RKO (cell line): ENCODE measurements around the gene AOAH.
"Not testable (repeated sequence)": the region's sequence is repeated elsewhere in the genome, so short reads cannot be mapped to it uniquely, and the experiment has no call there.

Experiments used
- DNase-seq: peaks from one replicate; pipeline ENCODE4 v3.0.0-alpha.2; 2016; ENCODE audit warnings: low spot score

AOAH gene

GRCh38 chr7:36736090-36736898, 12.0 kb upstream of the AOAH start:
- no peak for DNase-seq

- no peak for DNase-seq
Measured at GRCh38 chr7:36735172-36735571, 10.9 kb upstream of the AOAH start.

GRCh38 chr7:36734731-36735130, 10.4 kb upstream of the AOAH start:
- DNase-seq = no peak

GRCh38 chr7:36733411-36733810, 9.1 kb upstream of the AOAH start:
- no peak for DNase-seq

GRCh38 chr7:36732806-36733205, 8.5 kb upstream of the AOAH start:
- DNase-seq = no peak

GRCh38 chr7:36730046-36730445, 5.8 kb upstream of the AOAH start:
- DNase-seq = no peak

GRCh38 chr7:36728143-36728542, 3.8 kb upstream of the AOAH start:
- no peak for DNase-seq

- no peak for DNase-seq
Measured at GRCh38 chr7:36726806-36727503, 2.7 kb upstream of the AOAH start.

- DNase-seq = no peak
Measured at GRCh38 chr7:36726311-36726710, 2.0 kb upstream of the AOAH start.

GRCh38 chr7:36724996-36725395, 702 bp upstream of the AOAH start:
- no peak for DNase-seq

GRCh38 chr7:36723291-36723690, 1.0 kb downstream of the AOAH start:
- no peak for DNase-seq

GRCh38 chr7:36719083-36719632, 5.1 kb downstream of the AOAH start:
- DNase-seq = no peak

- DNase-seq = no peak
Measured at GRCh38 chr7:36717586-36717985, 6.7 kb downstream of the AOAH start.

GRCh38 chr7:36716802-36717201, 7.5 kb downstream of the AOAH start:
- not testable (repeated sequence) for DNase-seq

GRCh38 chr7:36712015-36712414, 12.3 kb downstream of the AOAH start:
- DNase-seq = no peak

- no peak for DNase-seq
Measured at GRCh38 chr7:36711256-36711655, 13.0 kb downstream of the AOAH start.

GRCh38 chr7:36710186-36710791, 14.0 kb downstream of the AOAH start:
- no peak for DNase-seq

GRCh38 chr7:36708767-36709166, 15.5 kb downstream of the AOAH start:
- no peak for DNase-seq

- no peak for DNase-seq
Measured at GRCh38 chr7:36707898-36708297, 16.4 kb downstream of the AOAH start.

GRCh38 chr7:36707465-36707864, 16.8 kb downstream of the AOAH start:
- no peak for DNase-seq

GRCh38 chr7:36703860-36704259, 20.4 kb downstream of the AOAH start:
- not testable (repeated sequence) for DNase-seq

- no peak for DNase-seq
Measured at GRCh38 chr7:36692456-36692855, 31.8 kb downstream of the AOAH start.

GRCh38 chr7:36691983-36692382, 32.3 kb downstream of the AOAH start:
- DNase-seq = no peak
